Measurements from ENCODE around the gene OCLN. TPM values are rescaled to one million over a fixed set of nuclear protein-coding genes. Genes with fewer than 3 reads are reported as not detected.
A peak's percentile ranks its signal among the peaks of the same experiment; 100 is the strongest.

OCLN gene
- total RNA-seq, 2 donors from 2014 or later: 117 to 124 TPM

- peaks cover 36% of the 10 kb centered on the region for H3K4me1 Mint-ChIP-seq
- no peak overlapping the region for H3K4me3 Mint-ChIP-seq
- H3K36me3 Mint-ChIP-seq (ENCODE audit: low read depth): peaks cover 61% of the 10 kb centered on the region
- DNase-seq: no peak
- H3K36me3 ChIP-seq (ENCODE audit: control insufficient read depth, insufficient read depth, low read length): peaks cover 53% of the 10 kb centered on the region
- H3K4me3 ChIP-seq (ENCODE audit: low read length): no peak overlapping the region
- H3K9me3 Mint-ChIP-seq: peaks cover 20% of the 10 kb centered on the region
- no peaks in the 10 kb centered on the region for H3K27me3 ChIP-seq (ENCODE audit: control insufficient read depth, insufficient read depth, low read length, poor library complexity, severe bottlenecking)
- no peaks in the 10 kb centered on the region for H3K9me3 ChIP-seq (ENCODE audit: control insufficient read depth, low read length)
- H3K27me3 Mint-ChIP-seq (ENCODE audit: insufficient read depth): no peaks in the 10 kb centered on the region
- no peak overlapping the region for H3K9ac ChIP-seq (ENCODE audit: extremely low read depth, low read length, poor library complexity, severe bottlenecking)
- H3K27ac Mint-ChIP-seq: no peak overlapping the region
- 92 to 100% methylated on average over 1 of the region's 1 CpG for WGBS, 2 experiments (ENCODE audit: insufficient coverage in 1 of 2, insufficient read length in 1 of 2)
- no peak overlapping the region for H3K27ac ChIP-seq (ENCODE audit: low read depth, low read length)
- TF ChIP-seq CTCF (conservative IDR thresholded peaks at IDR 0.05): no peak
- H3K4me1 ChIP-seq (ENCODE audit: control insufficient read depth, insufficient read depth, low read length): peaks cover 16% of the 10 kb centered on the region
Observed at GRCh38 chr5:69516769-69517168, 24.2 kb downstream of the OCLN start.

- no peak overlapping the region for H3K4me3 ChIP-seq (ENCODE audit: low read length)
- Mint-ChIP-seq H3K9me3 (peaks cover 20% of the 10 kb centered on the region), H3K27ac (peak overlapping the region; percentile 72), H3K4me1 (peaks cover 31% of the 10 kb centered on the region), H3K36me3 (ENCODE audit: low read depth) (peaks cover 59% of the 10 kb centered on the region), H3K27me3 (ENCODE audit: insufficient read depth) (no peaks in the 10 kb centered on the region), H3K4me3 (no peak overlapping the region)
- peaks cover 16% of the 10 kb centered on the region for H3K4me1 ChIP-seq (ENCODE audit: control insufficient read depth, insufficient read depth, low read length)
- TF ChIP-seq CTCF (conservative IDR thresholded peaks at IDR 0.05): no peak
- H3K9me3 ChIP-seq (ENCODE audit: control insufficient read depth, low read length): no peaks in the 10 kb centered on the region
- no peak for DNase-seq
- H3K27me3 ChIP-seq (ENCODE audit: control insufficient read depth, insufficient read depth, low read length, poor library complexity, severe bottlenecking): no peaks in the 10 kb centered on the region
- WGBS, 2 experiments (ENCODE audit: insufficient coverage in 1 of 2, insufficient read length in 1 of 2): 85 to 100% methylated on average over 2 to 4 of the region's 4 CpGs
- peaks cover 63% of the 10 kb centered on the region for H3K36me3 ChIP-seq (ENCODE audit: control insufficient read depth, insufficient read depth, low read length)
- H3K27ac ChIP-seq (ENCODE audit: low read depth, low read length): no peak overlapping the region
- H3K9ac ChIP-seq (ENCODE audit: extremely low read depth, low read length, poor library complexity, severe bottlenecking): no peak overlapping the region
Observed at GRCh38 chr5:69517763-69518212, 25.2 kb downstream of the OCLN start.

GRCh38 chr5:69519285-69519684 lies 26.7 kb downstream of the OCLN start:
- no peaks in the 10 kb centered on the region for H3K27me3 Mint-ChIP-seq (ENCODE audit: insufficient read depth)
- no peak for TF ChIP-seq CTCF (conservative IDR thresholded peaks at IDR 0.05)
- peaks cover 6% of the 10 kb centered on the region for H3K4me1 ChIP-seq (ENCODE audit: control insufficient read depth, insufficient read depth, low read length)
- 90% methylated on average over 2 of the region's 2 CpGs; no CpG with 5 or more reads in 1 of the 2 experiments for WGBS, 2 experiments (ENCODE audit: insufficient coverage in 1 of 2, insufficient read length in 1 of 2)
- no peak overlapping the region for H3K4me3 Mint-ChIP-seq
- no peak overlapping the region for H3K9ac ChIP-seq (ENCODE audit: extremely low read depth, low read length, poor library complexity, severe bottlenecking)
- H3K27ac ChIP-seq (ENCODE audit: low read depth, low read length): no peak overlapping the region
- no peaks in the 10 kb centered on the region for H3K27me3 ChIP-seq (ENCODE audit: control insufficient read depth, insufficient read depth, low read length, poor library complexity, severe bottlenecking)
- DNase-seq: no peak
- H3K36me3 ChIP-seq (ENCODE audit: control insufficient read depth, insufficient read depth, low read length): peaks cover 57% of the 10 kb centered on the region
- H3K4me1 Mint-ChIP-seq: peaks cover 20% of the 10 kb centered on the region
- H3K9me3 ChIP-seq (ENCODE audit: control insufficient read depth, low read length): no peaks in the 10 kb centered on the region
- peaks cover 16% of the 10 kb centered on the region for H3K9me3 Mint-ChIP-seq
- peak overlapping the region; percentile 66 for H3K27ac Mint-ChIP-seq
- no peak overlapping the region for H3K4me3 ChIP-seq (ENCODE audit: low read length)
- H3K36me3 Mint-ChIP-seq (ENCODE audit: low read depth): peaks cover 54% of the 10 kb centered on the region
